Activated effector memory CD4-positive, alpha-beta T cell treated with Interleukin-2 at 50 U/mL for 16 hours (primary cell): ENCODE data around the gene TENM4.

Experiments
- DNase-seq: peaks from one replicate; pipeline ENCODE4 v3.0.0-alpha.2; 2020

TENM4 gene

GRCh38 chr11:79077702-79078330 is 363.0 kb downstream of the TENM4 start:
- no peak for DNase-seq

GRCh38 chr11:79076526-79077115 is 364.2 kb downstream of the TENM4 start:
- DNase-seq = no peak

- no peak for DNase-seq
These were observed 366.3 kb downstream of the TENM4 start for GRCh38 chr11:79074547-79074946.

- no peak for DNase-seq
These were observed 369.6 kb downstream of the TENM4 start for GRCh38 chr11:79071190-79071589.

- DNase-seq = no peak
These were observed 370.3 kb downstream of the TENM4 start for GRCh38 chr11:79070518-79070917.

GRCh38 chr11:79069504-79069903 is 371.3 kb downstream of the TENM4 start:
- DNase-seq = no peak

- DNase-seq = no peak
These were observed 372.5 kb downstream of the TENM4 start for GRCh38 chr11:79068356-79068755.

GRCh38 chr11:79067352-79067679 is 373.5 kb downstream of the TENM4 start:
- DNase-seq = no peak

GRCh38 chr11:79066456-79067351 is 374.1 kb downstream of the TENM4 start:
- DNase-seq = no peak

- DNase-seq = no peak
These were observed 377.7 kb downstream of the TENM4 start for GRCh38 chr11:79062814-79063762.

GRCh38 chr11:79060081-79060953 is 380.5 kb downstream of the TENM4 start:
- DNase-seq = no peak

- no peak for DNase-seq
These were observed 381.7 kb downstream of the TENM4 start for GRCh38 chr11:79059141-79059540.

GRCh38 chr11:79055856-79056631 is 384.8 kb downstream of the TENM4 start:
- no peak for DNase-seq

- no peak for DNase-seq
These were observed 386.2 kb downstream of the TENM4 start for GRCh38 chr11:79054636-79055035.

GRCh38 chr11:79052544-79052943 is 388.3 kb downstream of the TENM4 start:
- DNase-seq = no peak

- no peak for DNase-seq
These were observed 390.0 kb downstream of the TENM4 start for GRCh38 chr11:79050786-79051185.

- no peak for DNase-seq
These were observed 391.1 kb downstream of the TENM4 start for GRCh38 chr11:79049741-79050179.

GRCh38 chr11:79047980-79048379 is 392.9 kb downstream of the TENM4 start:
- DNase-seq = no peak

- DNase-seq = no peak
These were observed 393.5 kb downstream of the TENM4 start for GRCh38 chr11:79047321-79047720.

- no peak for DNase-seq
These were observed 394.5 kb downstream of the TENM4 start for GRCh38 chr11:79046366-79046765.

GRCh38 chr11:79045800-79046304 is 395.0 kb downstream of the TENM4 start:
- DNase-seq = no peak
